NCI-H2171 treated with DMSO at 0.1 percent for 48 hours (cell line): ENCODE results near the gene CPSF2.
"Not testable (repeated sequence)": the region's sequence is repeated elsewhere in the genome, so short reads cannot be mapped to it uniquely, and the experiment has no call there.

Source experiments
- DNase-seq: peaks from one replicate; lab custom pipeline; 2025; lab: John Stamatoyannopoulos, UW

Gene CPSF2

DNA sequence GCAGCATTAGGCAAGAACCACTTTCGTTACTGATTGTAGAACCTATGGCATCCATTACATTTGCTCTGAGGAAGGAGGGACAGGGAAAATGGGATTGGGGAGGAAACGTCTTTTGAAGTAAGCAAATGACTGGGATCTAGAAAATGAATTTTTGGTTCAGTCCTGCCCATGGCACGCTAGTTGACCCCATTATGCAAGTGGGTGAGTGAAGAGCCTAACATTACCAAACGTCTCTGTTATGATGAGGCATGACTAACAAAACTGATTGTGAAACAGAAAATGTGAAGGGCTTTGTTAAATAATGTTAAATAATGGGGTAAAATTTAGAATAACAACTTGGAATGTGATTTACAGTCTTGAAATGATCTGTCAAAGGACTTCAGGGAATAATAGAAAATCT, 38.9 kb downstream of the CPSF2 start:
- DNase-seq: no peak

DNA sequence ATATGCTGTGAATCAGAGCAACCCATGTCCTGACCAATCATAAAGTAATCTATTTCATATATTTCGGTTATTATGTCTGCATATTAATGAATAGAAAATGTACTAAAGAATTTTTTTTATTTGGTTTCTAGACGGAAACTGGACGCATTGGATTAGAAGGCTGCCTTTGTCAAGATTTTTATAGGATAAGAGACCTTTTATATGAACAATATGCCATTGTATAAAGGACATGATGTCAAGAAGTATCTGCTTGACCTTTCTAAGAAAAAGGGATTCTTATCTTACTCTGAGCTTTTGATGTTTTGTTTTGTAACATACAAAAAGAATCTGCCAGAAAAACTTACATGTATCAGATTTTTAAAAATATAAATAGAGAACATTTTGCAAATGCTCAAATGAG, 39.8 kb downstream of the CPSF2 start:
- DNase-seq: no peak

DNA sequence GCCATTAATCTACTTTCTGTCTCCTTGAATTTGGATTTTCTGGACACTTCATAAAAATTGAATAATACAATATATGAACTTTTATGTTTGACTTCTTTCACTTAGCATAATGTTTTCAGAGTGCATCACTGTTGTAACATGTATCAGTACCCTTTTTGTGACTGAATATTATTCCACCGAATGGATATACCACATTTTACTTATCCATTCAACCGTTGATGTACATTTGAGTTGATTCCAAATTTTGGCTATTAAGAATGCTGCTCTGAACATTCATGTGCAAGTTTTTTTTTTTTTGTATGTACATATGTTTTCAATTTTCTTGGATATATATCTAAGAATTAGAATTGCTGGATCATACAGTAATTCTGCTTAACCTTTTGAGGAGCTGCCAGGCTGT, 43.2 kb downstream of the CPSF2 start:
- no peak for DNase-seq

DNA sequence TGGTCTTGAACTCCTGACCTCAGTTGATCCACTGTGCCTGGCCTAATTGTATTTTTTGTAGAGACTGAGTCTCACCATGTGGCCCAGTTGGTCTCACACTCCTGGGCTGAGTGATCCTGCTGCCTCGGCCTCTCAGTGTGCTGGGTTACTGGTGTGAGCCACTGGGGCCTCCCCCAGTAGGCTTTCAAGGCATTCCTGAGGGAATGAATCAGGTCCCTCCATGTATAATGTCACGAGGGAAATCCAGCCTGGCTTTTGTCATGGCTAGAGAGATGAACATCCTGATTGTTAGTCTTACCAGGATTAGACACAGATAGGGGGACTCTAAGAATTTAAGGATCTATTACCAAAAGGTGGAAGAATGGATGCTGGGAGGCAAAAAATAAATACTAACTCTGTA, 51.9 kb downstream of the CPSF2 start:
- no peak for DNase-seq

DNA sequence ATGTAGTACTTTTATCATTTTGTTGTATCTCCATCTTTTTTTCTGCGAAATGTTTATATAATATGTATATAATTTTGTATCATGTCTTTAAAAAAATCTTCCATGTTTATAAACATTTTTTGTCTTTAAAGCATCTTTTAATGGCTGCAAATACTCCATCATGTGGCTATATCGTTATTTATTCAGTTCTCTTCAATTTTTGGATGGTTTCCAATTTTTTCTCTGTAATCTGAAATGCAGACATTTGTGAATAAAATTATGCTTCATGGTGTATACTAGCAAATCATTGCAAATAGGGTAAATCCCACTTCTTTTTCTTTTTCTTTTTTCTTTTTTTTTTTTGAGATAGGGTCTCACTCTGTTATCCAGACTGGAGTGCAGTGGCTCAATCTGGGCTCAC, 54.0 kb downstream of the CPSF2 start:
- DNase-seq: no peak

DNA sequence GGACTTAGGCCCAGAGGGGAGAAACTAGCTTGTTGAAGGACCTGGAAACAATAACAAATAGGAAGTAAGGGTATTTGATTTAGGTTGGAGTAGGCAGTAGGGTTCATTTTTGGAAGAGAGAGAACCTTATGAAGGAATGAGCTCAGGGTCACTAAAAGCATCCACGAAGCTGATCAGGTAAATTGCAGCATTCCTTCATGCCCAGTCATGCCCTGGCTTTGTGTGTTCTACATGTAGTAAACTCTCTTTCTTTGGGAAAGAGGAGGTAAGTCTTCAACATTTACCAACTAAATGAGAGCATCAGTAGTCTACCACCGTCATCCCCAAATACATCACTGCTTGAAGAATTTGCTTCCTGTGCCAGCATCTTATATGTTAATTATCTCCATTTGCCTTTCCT, 54.7 kb downstream of the CPSF2 start:
- DNase-seq: no peak

- DNase-seq: not testable (repeated sequence)
These were observed 57.4 kb downstream of the CPSF2 start for GRCh38 chr14:92179178-92179577.

DNA sequence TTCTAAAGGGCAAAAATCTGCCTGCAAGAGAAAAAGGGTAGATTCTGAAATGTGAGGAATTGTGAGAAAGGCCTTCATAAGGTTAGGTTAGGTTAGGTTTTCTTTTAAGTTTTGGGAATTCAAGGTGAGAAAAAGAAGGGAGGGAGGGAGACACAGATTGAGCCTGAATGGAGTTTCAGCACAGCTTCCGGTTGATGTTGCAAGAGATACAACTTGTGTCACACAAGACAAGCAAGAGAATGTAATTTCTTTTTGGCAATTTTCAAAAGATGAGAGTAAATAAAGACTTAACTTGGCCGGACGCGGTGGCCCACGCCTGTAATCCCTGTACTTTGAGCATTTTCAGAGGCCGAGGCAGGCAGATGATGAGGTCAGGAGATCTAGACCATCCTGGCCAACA, 63.8 kb downstream of the CPSF2 start:
- no peak for DNase-seq

GRCh38 chr14:92187616-92188015, 65.8 kb downstream of the CPSF2 start:
- not testable (repeated sequence) for DNase-seq

GRCh38 chr14:92190768-92191167, 69.0 kb downstream of the CPSF2 start:
- no peak for DNase-seq

- DNase-seq: no peak
These were observed 77.0 kb downstream of the CPSF2 start for GRCh38 chr14:92198804-92199203.

DNA sequence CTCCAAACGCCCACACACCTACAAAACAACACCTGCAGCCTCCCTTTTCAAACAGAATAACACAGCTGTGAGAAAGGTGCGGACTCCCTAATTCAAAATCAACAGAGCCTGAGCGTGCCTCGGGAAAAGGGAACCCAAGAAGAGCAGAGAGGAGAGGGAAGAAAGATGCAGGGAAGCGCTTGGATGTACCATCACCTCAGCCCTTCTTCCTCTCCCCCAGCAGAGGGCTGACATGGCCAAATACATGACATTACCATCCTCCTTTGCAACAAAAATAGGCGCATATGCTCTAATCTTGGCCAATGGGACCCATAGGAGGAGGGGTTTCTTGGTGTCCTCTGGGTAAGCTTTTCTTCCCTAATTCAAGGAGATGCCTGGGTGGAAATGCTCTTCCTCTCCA, 78.0 kb downstream of the CPSF2 start:
- DNase-seq: no peak

DNA sequence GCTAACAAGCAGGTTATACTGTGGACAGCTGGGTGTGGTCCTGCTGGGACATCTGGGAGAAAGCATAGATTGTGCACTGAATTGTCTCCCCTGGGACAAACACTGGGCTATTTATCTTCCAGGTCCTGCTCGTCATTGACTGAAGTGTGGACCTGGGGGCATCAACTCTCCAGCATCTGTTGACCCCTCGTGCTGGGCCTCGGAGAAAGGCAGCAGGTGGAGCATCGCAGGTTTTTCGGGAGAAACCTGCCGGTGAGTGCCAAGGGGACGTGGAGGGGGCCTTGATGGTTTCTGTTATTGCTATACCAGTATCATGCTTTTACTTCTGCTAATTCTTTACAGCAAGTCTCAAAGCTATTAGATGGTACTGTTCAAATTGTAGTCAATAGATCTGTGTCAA, 81.3 kb downstream of the CPSF2 start:
- no peak for DNase-seq

DNA sequence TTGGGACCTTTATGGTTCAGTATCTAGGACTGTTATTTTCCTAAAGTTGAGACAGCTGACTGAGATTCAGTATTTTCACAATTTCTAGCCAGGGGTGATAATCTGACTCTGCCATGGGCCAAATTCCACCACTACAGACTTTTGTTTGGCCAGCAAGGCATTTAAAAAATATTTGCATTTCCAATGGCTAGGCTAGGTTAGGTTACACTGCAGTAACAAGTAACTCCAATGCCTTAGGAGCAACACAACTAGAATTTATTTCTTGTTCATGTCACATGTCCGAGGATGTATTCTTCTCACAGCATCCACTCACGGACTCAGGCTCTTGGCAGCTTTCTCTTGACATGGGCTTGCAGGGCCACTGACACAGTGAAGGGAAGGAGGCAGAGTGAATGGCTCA, 83.0 kb downstream of the CPSF2 start:
- no peak for DNase-seq

DNA sequence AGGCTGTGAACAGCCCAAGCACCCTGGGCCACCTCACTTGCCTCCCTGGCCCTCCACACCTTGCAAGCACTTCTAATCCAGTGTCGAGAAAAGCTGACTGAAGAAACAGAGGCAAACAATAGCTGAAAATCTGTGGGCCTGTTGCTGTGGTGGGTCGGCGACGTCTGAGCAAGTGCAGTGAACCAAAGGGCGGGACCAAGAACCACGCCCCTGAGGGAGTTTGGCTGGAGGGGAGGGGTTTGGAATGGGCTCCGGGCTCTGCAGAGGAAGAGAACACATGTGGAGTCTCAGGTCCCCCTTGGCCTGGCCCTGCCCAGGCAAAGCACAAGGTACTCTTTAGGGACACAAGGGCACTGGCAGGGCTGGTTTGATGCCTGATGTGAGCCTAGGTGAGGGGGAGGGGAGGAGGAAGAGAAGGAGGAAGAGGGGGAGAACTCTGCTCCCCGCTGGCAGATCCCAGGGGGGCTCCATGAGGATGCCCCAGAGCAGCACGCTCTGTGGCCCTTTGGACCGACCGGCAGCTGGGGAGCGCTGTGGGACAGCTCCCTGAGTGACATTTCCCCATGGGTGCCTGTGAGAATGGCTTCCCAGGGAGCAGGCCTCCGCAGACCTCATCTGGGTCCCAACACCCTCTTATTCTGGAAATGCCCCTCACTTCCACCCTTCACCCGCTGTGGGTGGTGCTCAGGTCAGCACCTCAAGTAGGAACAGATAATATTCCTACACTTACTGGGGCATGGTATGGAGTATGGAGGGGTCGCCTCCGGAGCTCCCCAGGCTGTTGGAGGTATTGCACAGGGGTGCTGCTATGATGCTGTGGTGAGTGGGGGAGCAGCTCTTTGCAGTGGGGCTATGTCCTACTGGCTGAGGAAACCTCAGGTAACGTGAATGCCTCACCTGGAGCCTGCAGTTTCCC, 85.5 kb downstream of the CPSF2 start:
- DNase-seq: no peak

- DNase-seq: no peak
These were observed 86.1 kb downstream of the CPSF2 start for GRCh38 chr14:92207928-92208265.

DNA sequence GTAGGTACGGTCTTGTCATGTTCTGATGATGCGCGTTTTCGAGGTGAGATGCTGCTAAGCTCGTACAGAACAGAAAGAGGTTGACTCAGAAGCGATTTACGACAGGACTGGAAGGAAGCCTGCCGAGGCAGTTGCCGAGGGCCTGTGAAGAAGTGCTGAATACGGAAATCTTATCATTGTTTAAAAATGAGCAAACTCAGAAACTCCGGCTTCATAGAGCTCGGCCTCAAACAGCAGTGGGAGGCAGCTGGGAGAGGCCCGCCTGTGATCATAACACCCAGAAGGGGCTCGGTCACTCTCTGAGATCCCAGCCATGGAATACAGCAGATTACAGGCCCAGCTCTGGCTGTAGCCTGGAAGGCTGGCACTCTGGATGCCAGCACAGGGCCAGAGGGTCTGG, 87.4 kb downstream of the CPSF2 start:
- DNase-seq: no peak

DNA sequence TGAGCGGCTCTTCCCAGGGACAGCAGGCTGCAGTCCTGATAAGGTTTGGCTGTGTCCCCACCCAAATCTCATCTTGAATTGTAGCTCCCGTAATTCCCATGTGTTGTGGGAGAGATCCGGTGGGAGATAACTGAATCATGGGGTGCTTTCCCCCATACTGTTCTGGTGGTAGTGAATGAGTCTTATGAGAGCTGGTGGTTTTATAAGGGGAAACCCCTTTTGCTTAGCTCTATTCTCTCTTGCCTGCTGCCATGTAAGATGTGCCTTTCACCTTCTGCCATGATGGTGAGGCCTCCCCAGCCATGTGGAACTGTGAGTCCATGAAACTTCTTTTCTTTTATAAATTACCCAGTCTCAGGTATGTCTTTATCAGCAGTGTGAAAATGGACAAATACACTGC, 91.4 kb downstream of the CPSF2 start:
- DNase-seq: not testable (repeated sequence)

DNA sequence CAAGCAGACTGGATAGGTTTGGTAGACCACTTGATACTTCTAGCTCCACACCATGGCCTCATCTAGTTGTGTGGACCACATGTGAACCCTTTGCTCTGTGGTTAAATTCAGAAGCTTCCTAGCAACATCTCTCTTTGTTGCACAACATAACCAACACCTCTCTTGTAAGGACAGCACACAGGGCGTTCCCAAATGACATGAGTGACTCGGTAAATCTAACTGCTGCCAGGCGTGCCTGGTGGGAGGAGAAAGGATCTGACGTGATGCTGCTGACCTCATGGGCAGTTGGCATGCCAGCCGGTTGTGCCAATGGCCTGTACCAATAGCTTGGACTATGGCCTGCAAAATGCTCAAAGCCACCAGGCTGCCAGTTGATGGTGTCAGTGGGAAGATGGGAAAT, 93.8 kb downstream of the CPSF2 start:
- no peak for DNase-seq

GRCh38 chr14:92217936-92218335, 96.2 kb downstream of the CPSF2 start:
- no peak for DNase-seq
